MM.1S (cell line): ENCODE data around the gene TENM4.

Source experiments
- DNase-seq: peaks from one replicate; pipeline ENCODE4 v3.0.0-alpha.2; 2015
- H2AFZ ChIP-seq: fragments of 300-600 bp; sonication (generic); 2 replicates; pipeline ENCODE4 v1.6.0; 2016; ENCODE audit warnings: antibody characterized with exemption, low read length
- H3F3A ChIP-seq: fragments of 300-600 bp; sonication (generic); 2 replicates; pipeline ENCODE4 v1.6.1; 2016; ENCODE audit warnings: mild to moderate bottlenecking, antibody characterized with exemption, low read length, moderate library complexity, mixed read lengths; ENCODE audit not compliant: insufficient read depth
- H3K27ac ChIP-seq: fragments of 300-600 bp; sonication (generic); 2 replicates; pipeline ENCODE4 v1.5.1; 2016; ENCODE audit warnings: mild to moderate bottlenecking, low read length
- H3K27me3 ChIP-seq: fragments of 300-600 bp; sonication (generic); replicated peaks from 2 replicates; pipeline ENCODE4 v1.6.0; 2016; ENCODE audit warnings: low read length; ENCODE audit not compliant: insufficient read depth
- H3K36me3 ChIP-seq: fragments of 300-600 bp; sonication (generic); replicated peaks from 2 replicates; pipeline ENCODE4 v1.6.1; 2016; ENCODE audit warnings: mild to moderate bottlenecking, low read length, mixed read lengths; ENCODE audit not compliant: insufficient read depth
- H3K4me1 ChIP-seq: fragments of 300-600 bp; sonication (generic); 2 replicates; pipeline ENCODE4 v1.6.1; 2016; ENCODE audit warnings: low read length, mixed read lengths
- H3K4me2 ChIP-seq: fragments of 300-600 bp; sonication (generic); 2 replicates; pipeline ENCODE4 v1.6.0; 2016; ENCODE audit warnings: low read depth, low read length
- H3K4me3 ChIP-seq: fragments of 300-600 bp; sonication (generic); 2 replicates; pipeline ENCODE4 v1.5.1; 2016; ENCODE audit warnings: low read length, mixed read lengths
- H3K79me2 ChIP-seq: fragments of 300-600 bp; sonication (generic); 2 replicates; pipeline ENCODE4 v1.6.1; 2016; ENCODE audit warnings: mixed run types, low read length, mixed read lengths
- H3K9ac ChIP-seq: fragments of 300-600 bp; sonication (generic); 2 replicates; pipeline ENCODE4 v1.6.1; 2016; ENCODE audit warnings: low read length, mixed read lengths
- H3K9me2 ChIP-seq: fragments of 300-600 bp; sonication (generic); replicated peaks from 2 replicates; pipeline ENCODE4 v1.6.1; 2016; ENCODE audit warnings: mild to moderate bottlenecking, low read length, mixed read lengths; ENCODE audit not compliant: insufficient read depth
- H3K9me3 ChIP-seq: fragments of 300-600 bp; sonication (generic); replicated peaks from 2 replicates; pipeline ENCODE4 v1.6.1; 2016; ENCODE audit warnings: mild to moderate bottlenecking, low read length, mixed read lengths; ENCODE audit not compliant: insufficient read depth
- H4K20me1 ChIP-seq: fragments of 300-600 bp; sonication (generic); 2 replicates; pipeline ENCODE4 v1.6.1; 2016; ENCODE audit warnings: mild to moderate bottlenecking, low read length, moderate library complexity, mixed read lengths; ENCODE audit not compliant: insufficient read depth
- CTCF ChIP-seq: fragments of 300-600 bp; sonication (generic); IDR thresholded peaks from 2 replicates; pipeline ENCODE4 v1.5.1; 2016; ENCODE audit warnings: antibody characterized with exemption, low read length, mixed read lengths
- EZH2 ChIP-seq: fragments of 300-600 bp; sonication (generic); optimal IDR thresholded peaks from 2 replicates; pipeline ENCODE3; 2017; ENCODE audit warnings: low read depth, mild to moderate bottlenecking, antibody characterized with exemption, low read length, mixed read lengths
- EZH2phosphoT487 ChIP-seq: fragments of 300-600 bp; sonication (generic); IDR thresholded peaks from 2 replicates; pipeline ENCODE4 v1.6.1; 2018; ENCODE audit warnings: antibody characterized with exemption, low read length

The TENM4 gene

GRCh38 chr11:79054636-79055035, 386.2 kb downstream of the TENM4 start:
- Histone ChIP-seq H3K36me3 (no peaks in the 10 kb centered on the region), H3K4me3 (no peak overlapping the region), H3K79me2 (no peaks in the 10 kb centered on the region), H4K20me1 (no peaks in the 10 kb centered on the region), H3K27ac (no peak overlapping the region), H3K27me3 (no peaks in the 10 kb centered on the region), H3K4me1 (0 out of 2 replicates have a peak, but pooled peaks cover 7% of the 10 kb centered on the region), H3F3A (no peaks in the 10 kb centered on the region), H3K9me2 (no peaks in the 10 kb centered on the region), H3K9ac (no peak overlapping the region), H2AFZ (no peak overlapping the region), H3K9me3 (no peaks in the 10 kb centered on the region), H3K4me2 (no peak overlapping the region)
- no peak for DNase-seq
- TF ChIP-seq EZH2 (no peak), CTCF (no peak), EZH2phosphoT487 (no peak)

GRCh38 chr11:79052544-79052943, 388.3 kb downstream of the TENM4 start:
- Histone ChIP-seq H3K4me3 (no peak overlapping the region), H3K27ac (no peak overlapping the region), H3K79me2 (no peaks in the 10 kb centered on the region), H3K27me3 (no peaks in the 10 kb centered on the region), H3F3A (no peaks in the 10 kb centered on the region), H3K9me2 (no peaks in the 10 kb centered on the region), H3K9me3 (no peaks in the 10 kb centered on the region), H3K4me2 (no peak overlapping the region), H3K4me1 (0 out of 2 replicates have a peak, but pooled peaks cover 7% of the 10 kb centered on the region), H3K9ac (no peak overlapping the region), H4K20me1 (no peaks in the 10 kb centered on the region), H2AFZ (no peak overlapping the region), H3K36me3 (no peaks in the 10 kb centered on the region)
- no peak for DNase-seq
- TF ChIP-seq EZH2phosphoT487 (no peak), CTCF (0 out of 2 replicates have a peak, but pooled peaks have one; percentile 7)

- no peak for DNase-seq
- Histone ChIP-seq H3K4me2 (no peak overlapping the region), H4K20me1 (no peaks in the 10 kb centered on the region), H3F3A (no peaks in the 10 kb centered on the region), H3K27ac (no peak overlapping the region), H3K4me3 (no peak overlapping the region), H2AFZ (no peak overlapping the region), H3K9me2 (no peaks in the 10 kb centered on the region), H3K36me3 (no peaks in the 10 kb centered on the region), H3K27me3 (no peaks in the 10 kb centered on the region), H3K9ac (no peak overlapping the region), H3K9me3 (no peaks in the 10 kb centered on the region), H3K79me2 (no peaks in the 10 kb centered on the region), H3K4me1 (0 out of 2 replicates have a peak, but pooled peaks cover 2% of the 10 kb centered on the region)
- no peak for TF ChIP-seq EZH2phosphoT487
Measured at GRCh38 chr11:79050786-79051185, 390.0 kb downstream of the TENM4 start.

- no peaks in the 10 kb centered on the region for H3K9me3 ChIP-seq
- H3K4me1 ChIP-seq, result no peaks in the 10 kb centered on the region
- no peaks in the 10 kb centered on the region for H3F3A ChIP-seq
- TF ChIP-seq EZH2 (no peak), EZH2phosphoT487 (no peak), CTCF (no peak)
- no peak for DNase-seq
- no peak overlapping the region for H3K4me2 ChIP-seq
- H3K79me2 ChIP-seq, result no peaks in the 10 kb centered on the region
- H3K27ac ChIP-seq, result no peak overlapping the region
- H3K9ac ChIP-seq, result no peak overlapping the region
- H2AFZ ChIP-seq, result no peak overlapping the region
- H3K36me3 ChIP-seq, result no peaks in the 10 kb centered on the region
- H3K27me3 ChIP-seq, result no peaks in the 10 kb centered on the region
- H3K4me3 ChIP-seq, result no peak overlapping the region
- H3K9me2 ChIP-seq, result no peaks in the 10 kb centered on the region
- H4K20me1 ChIP-seq, result no peaks in the 10 kb centered on the region
Measured at GRCh38 chr11:79049741-79050179, 391.1 kb downstream of the TENM4 start.
